Mononuclear cell (primary cell): ENCODE results near the gene LRRC74B. TPM values are rescaled to one million over a fixed set of nuclear protein-coding genes. Genes with fewer than 3 reads are reported as not detected.
A peak's percentile ranks its signal among the peaks of the same experiment; 100 is the strongest.
"Not testable (repeated sequence)": the region's sequence is repeated elsewhere in the genome, so short reads cannot be mapped to it uniquely, and the experiment has no call there.

Experiments
- H3K27me3 ChIP-seq: 2 replicates; pipeline ENCODE4 v1.6.0; 2011; ENCODE audit warnings: low read length, control low read depth; ENCODE audit not compliant: insufficient read depth
- H3K4me1 ChIP-seq: 2 replicates; pipeline ENCODE4 v1.5.1; 2011; ENCODE audit warnings: mild to moderate bottlenecking, low read length, control low read depth; ENCODE audit not compliant: insufficient read depth
- H3K4me3 ChIP-seq: 2 replicates; pipeline ENCODE4 v1.5.1; 2011; ENCODE audit warnings: mild to moderate bottlenecking, low read length, moderate library complexity
- H3K9me3 ChIP-seq: 2 replicates; pipeline ENCODE4 v1.5.1; 2011; ENCODE audit warnings: low read depth, mild to moderate bottlenecking, control low read depth, low read length
- total RNA-seq: library from RNA; depleted of rRNA; stranded (reverse); fragments of >200 nt; gene quantifications from one replicate; pipeline ENCODE4 v1.2.3, GENCODE V29; 2012

Gene LRRC74B, protein sequence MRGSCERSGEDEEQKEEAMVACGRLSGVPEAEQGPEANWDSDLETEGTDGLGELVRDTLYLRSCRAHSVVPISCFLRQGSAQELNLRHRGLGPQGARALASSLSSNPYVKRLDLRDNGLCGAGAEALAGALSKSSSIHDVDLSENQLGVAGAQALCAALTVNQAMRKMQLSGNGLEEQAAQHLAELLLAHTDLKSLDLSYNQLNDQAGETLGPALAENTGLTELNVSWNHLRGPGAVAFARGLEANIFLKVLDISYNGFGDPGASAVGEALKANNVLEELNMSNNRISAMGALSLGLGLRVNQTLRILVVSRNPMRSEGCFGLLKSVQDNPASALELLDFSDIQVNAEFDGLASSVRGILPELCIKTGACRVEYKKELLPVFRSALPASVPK
- total RNA-seq = not detected

DNA sequence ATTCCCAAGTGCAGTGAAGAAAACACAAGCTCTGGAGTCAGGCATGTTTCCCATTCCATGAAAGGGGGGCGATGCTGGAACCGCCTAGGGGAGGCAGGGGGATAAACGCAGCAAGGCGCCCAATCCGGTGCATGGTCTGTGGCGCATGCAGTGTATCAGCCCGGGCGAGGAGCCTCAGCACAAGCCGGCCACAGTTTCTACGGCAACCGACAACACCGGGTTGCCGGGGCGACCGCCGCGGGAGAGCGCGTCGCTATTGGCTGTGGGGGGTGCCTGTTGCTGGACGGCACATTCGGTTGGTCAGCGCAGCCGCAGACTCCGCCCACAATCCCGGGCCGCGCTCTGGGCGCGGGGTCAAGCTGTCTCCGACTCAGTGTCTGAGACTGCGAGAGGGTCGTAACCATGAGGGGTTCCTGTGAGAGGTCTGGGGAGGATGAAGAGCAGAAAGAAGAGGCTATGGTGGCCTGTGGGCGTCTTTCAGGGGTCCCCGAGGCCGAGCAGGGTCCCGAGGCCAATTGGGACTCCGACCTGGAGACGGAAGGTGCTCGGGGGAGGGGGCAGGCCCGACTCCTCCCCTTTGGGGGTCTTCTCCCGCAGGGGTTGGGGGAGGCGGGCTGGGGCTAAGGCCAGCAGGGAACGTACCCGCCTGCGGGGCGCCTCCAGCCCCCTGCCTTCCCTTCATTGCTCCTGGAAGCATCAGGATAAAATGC lies at the start of gene LRRC74B:
Gene LRRC74B (plus strand): TSS at position 362 of the 710 bp plus-strand sequence. CDS start 41 bp downstream, at position 403.
- Histone ChIP-seq H3K4me3 (no peak within 1 kb of the TSS), H3K27me3 (peaks cover 6% of the 10 kb centered on the region), H3K4me1 (peaks cover 16% of the 10 kb centered on the region), H3K9me3 (no peaks in the 10 kb centered on the region)

DNA sequence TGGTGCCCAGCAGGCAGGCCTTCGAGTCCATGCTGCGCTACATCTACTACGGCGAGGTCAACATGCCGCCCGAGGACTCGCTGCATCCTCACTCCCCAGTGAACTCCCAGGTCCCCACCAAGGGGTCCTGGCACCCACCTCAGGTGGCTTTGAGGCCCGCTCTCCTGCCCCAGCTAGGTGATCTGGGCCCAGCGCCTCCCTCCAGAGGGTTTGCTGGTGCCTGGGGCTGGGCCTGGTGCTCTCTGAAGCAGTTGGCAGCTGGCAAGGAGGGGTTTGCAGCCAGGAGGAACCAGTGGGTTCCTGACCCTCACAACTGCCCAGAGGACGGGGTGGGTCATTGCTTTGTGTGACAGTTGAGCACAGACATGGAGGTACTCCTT lies 49.7 kb upstream of the LRRC74B start:
- Histone ChIP-seq H3K9me3 (no peaks in the 10 kb centered on the region), H3K4me3 (no peak overlapping the region), H3K4me1 (peaks cover 16% of the 10 kb centered on the region), H3K27me3 (no peaks in the 10 kb centered on the region)

DNA sequence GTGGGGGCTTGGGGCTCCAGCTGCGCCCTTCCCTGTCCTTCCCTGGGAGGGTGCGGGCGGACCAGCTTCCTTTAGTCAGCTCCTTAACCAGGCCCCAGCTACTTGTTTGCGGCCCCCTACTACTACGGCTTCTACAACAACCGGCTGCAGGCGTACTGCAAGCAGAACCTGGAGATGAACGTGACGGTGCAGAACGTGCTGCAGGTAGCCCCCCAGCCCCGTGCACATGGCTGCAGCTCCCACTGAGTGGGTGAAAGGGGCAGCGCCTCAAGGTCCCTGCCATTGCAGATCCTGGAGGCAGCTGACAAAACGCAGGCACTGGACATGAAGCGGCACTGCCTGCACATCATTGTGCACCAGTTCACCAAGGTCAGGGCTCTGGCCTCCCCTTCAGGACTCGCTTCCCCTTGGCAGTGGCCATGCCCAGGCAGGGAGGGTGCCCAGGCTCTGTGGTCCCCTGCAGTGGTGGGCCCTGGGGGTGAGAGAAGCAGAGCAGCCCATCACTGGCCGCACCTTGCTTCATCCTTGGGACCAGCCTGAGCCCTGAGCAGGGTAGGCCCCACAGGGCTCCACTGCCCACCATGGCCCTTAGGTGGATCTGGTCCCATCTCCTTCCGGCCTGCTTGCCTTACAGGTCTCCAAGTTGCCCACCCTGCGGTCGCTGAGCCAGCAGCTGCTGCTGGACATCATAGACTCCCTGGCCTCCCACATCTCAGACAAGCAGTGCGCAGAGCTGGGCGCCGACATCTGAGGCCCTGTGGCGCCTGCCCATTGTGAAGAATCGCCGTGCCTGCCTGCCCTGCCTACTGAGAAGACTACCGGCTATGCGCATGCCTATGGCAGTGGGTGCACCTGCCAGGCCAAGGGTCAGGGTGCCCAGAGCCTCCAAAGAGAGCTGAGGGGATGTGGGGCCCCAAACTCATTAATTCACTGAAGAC lies 48.9 kb upstream of the LRRC74B start:
- Histone ChIP-seq H3K4me3 (no peak overlapping the region), H3K9me3 (no peaks in the 10 kb centered on the region), H3K4me1 (peaks cover 21% of the 10 kb centered on the region), H3K27me3 (no peaks in the 10 kb centered on the region)

DNA sequence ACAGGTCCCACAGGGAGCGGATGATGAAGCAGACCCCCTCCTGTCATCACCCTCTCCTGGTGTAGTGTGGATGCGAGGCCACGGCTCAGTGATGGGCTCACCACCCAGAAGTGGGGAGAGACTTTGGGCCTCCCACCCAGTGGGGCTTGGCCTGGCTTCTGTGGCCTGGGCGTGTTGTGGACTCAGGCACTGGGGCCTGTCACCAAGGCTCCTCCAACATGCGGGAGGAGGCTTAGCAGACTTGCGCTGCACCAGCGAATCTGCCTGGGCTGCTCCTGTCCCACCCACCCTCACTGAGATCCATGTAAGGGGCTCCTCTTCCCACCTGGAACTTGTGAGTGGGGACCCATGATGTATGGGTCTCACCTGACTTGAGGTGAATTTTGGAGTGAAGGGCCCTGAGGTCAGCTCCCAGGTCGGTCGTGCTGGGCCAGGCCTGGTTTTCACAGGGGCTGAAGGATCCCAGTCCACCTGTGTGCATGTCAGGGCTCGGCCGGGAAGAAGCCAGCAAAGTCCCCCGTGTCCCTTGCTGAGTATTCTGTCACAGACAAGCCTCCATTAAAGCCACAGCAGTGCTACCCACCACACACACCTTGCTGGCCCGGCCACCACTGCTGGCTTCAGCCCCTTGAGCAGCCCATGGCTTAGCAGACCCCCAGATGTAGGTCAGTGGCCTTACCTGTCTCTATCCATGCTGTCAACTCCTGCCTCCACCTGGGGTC lies 48.0 kb upstream of the LRRC74B start:
- Histone ChIP-seq H3K27me3 (no peaks in the 10 kb centered on the region), H3K9me3 (no peaks in the 10 kb centered on the region), H3K4me3 (no peak overlapping the region), H3K4me1 (peaks cover 27% of the 10 kb centered on the region)

DNA sequence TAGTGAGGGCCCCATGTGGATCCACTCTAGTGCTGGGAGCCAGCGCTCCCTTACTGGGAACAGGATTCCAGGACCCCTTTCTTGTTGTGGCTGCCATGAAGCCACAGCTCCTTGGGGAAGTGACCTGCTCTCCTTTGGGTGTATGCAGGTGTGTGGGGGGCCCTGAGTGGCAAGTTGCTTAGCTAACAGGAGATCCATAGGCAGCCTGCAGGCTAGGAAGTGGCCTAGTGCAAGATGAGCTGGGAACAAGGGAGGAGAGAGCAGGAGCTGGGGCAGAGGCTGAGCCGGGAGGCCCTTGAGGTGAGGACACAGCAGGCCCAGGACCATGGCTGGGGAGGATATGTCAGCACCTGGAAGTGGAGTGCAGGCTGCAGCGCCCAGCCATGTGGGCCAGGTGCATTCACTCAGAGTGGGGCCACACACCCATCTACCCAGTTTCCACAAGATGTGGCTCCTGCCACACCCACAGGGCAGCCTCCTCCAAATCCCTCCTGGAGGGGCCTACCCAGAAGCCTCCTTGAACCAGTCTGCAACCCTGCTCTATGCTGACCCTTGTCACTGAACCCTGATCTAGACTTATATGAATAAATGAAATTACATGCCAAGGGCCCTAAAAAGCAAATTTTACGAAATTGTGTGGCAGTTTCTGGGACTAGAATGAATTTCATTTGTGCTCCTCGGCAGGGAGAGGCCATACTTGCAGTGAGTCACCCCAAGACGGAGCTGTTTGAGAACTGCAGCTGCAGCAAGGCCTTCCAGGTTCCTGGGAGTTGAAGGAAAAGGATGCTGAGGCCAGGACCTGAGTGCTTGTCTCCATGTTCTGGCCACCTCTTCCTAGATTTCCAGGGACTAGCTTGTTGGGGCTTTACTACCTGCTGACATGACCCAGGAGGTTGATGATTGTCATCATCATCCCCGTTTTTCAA lies 47.1 kb upstream of the LRRC74B start:
- H3K4me3 ChIP-seq = no peak overlapping the region
- H3K9me3 ChIP-seq = no peaks in the 10 kb centered on the region
- peaks cover 35% of the 10 kb centered on the region for H3K4me1 ChIP-seq
- no peaks in the 10 kb centered on the region for H3K27me3 ChIP-seq

DNA sequence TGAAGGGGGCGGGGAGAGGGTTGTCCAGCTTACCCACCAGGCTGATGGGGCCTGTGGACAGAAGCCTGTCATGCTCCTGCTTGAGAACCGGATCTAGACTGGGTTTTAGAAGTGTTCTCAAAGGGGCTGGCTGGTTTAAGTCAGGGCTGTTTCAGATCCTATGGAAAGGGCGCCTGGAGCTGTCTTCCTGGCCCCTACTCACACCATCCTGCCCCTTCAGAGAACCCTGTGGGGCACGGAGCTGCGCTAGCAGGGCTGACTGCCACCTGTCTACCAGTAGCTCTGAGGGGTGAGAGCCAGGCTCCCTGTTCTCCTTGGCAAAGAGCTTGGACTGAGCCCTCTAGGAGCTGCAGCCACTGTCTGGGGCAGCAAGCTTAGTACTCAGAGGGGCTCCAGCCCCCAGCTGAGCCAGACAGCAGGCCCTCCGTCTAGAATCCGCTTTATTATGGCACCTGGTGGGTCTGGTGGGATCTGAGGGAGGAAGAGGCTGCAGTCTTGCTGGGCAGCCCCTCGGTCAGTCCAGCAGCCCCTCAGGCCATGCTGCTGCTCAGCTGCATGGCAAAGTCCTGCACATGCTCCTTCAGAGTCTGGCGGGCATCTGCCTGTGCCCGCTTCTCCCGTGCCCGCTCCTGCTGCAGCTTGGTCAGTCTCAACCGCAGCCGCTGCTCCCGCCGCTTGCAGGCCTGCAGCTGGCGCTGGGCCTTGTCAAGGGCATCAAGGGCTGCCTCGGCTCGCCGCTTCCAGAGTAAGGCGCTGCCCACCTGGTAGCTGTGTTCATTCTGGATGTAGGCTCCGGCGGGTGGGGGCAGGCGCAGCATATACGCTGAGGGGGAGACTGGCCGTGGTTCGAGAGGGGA lies 46.2 kb upstream of the LRRC74B start:
- Histone ChIP-seq H3K4me1 (peaks cover 38% of the 10 kb centered on the region), H3K9me3 (no peaks in the 10 kb centered on the region), H3K27me3 (no peaks in the 10 kb centered on the region), H3K4me3 (no peak overlapping the region)

DNA sequence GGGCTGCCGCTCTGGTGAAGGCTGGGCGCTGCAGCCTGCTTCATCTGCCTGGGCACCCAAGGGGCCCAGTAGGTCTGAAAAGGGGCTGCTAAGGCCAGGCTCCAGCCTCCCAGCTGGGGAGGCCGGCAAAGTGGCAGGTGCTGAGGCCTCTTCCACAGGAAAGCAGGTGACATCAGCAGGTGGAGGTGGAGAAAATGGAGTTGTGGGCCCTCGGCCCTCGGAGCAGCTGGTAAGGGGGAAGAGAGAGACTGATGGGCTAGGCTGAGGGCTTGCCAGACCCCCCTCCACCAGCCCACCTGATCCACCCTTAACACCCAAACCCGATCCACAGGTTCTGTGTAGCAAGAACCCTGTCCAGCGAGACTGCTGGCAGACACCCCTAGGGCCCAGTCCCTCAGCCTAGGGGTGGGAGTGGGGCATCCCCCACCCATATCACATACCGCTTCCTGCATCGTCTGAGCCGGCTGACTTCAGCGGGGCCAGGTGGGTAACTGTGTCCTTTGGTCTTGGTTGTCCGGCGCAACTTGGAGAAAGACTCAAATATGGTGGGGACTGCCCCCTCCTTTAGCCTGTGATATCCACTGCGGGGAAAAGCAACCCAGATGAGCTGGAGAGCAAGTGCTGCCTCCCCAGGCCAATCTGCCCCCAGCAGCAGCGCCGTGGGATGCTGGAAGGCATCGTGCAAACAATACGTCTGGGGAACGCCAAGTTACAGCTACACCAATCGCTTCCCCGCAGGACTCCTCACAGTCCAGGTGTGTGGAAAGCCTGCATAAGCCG lies 45.3 kb upstream of the LRRC74B start:
- no peaks in the 10 kb centered on the region for H3K27me3 ChIP-seq
- H3K4me1 ChIP-seq = peaks cover 38% of the 10 kb centered on the region

DNA sequence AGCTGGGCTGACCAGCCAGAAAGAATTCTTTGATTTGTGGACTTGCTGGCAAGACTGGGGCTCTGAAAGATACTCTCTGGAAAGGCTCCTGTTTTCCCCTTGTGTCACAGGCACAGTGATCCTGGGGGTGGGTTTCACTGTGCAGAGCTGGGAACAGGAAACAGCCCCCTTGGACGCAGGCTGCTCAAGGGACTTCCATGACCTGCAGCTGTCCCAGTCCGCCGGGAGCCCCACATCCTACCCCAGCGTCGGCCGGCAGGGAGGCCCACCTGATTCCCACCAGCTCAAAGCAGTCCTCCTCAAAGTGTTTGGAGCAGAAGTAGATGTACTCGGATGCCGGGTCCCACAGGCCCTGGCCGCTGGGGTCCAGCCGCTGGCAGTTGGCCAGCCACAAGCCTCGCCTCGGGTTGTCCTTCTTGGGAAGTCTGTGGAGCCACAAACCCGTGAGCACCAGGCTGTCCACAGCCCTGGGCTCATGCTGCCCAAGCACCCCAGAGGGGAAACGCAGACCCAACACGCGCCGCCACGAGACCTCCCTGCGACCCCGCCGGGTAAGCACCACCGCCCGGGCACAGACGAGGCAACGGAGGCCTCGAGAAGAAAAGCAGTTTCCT lies 44.7 kb upstream of the LRRC74B start:
- Histone ChIP-seq H3K9me3 (no peaks in the 10 kb centered on the region), H3K27me3 (no peaks in the 10 kb centered on the region), H3K4me3 (peak overlapping the region; percentile 88), H3K4me1 (peaks cover 38% of the 10 kb centered on the region)

More for the DNA sequence above, 45.3 kb upstream of the LRRC74B start:
- Histone ChIP-seq H3K9me3 (no peaks in the 10 kb centered on the region), H3K4me3 (peak overlapping the region; percentile 88)

DNA sequence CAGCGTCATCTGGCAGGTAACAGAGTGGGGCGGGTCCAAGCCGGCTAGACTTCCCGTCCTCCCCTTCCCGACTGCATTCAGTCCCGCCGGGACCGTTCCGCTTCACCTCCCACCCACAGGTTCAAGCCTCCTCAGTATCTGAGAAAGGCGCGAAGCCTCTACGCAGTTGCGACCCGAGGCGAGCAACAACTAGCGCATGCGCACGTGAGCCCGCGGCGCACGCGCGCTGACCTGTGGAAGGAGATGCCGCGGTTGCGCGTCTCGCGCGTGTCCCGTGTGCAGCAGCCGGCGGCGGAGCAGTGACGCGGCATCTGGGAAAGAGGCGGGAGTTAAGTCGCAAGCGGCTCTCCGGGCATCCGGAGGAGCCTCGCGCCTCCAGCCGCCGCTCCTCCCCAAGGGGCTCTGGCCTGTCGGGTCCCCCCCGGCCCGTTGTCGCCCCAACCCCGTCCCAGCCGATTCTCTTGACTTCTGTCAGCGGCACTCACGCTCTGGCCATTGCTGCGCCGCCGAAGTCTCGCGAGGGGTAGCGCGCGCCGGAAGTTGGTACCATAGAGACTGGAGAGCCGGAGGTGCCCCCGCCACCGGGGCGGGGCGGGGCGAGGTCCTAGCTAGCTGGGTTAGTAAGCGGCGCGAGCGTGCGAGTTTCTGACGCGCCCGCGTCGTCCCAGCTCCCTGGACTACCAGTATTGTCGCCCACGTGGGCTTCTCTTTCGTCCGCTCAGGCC lies 44.0 kb upstream of the LRRC74B start, which contains the start of gene THAP7:
Gene THAP7 (minus strand): TSS at position 518 of the 725 bp plus-strand sequence. CDS start 207 bp downstream, at position 311.
- no peaks in the 10 kb centered on the region for H3K27me3 ChIP-seq
- H3K4me3 ChIP-seq = peak within 1 kb of the TSS; percentile 88
- H3K4me1 ChIP-seq = peaks cover 38% of the 10 kb centered on the region
- no peaks in the 10 kb centered on the region for H3K9me3 ChIP-seq

DNA sequence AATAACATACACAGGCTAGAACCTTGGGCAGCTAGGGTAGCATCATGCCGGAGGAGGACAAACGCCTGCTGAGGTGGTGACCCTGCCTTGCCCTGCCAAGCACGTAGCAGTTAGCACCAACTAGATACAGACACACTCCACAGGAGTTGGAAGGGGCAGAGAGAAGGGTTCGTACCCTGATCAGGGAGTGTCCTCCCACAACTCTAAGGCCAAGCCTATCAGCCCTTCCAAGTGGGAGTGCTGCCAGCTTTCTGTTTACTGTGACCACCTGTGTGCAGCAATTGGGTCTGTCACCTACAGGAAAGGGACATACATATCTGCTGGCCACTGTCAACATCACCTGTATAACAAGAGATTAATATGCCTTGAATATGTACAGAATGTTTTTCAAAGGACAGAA lies 42.0 kb upstream of the LRRC74B start:
- Histone ChIP-seq H3K9me3 (no peaks in the 10 kb centered on the region), H3K27me3 (no peaks in the 10 kb centered on the region), H3K4me3 (no peak overlapping the region), H3K4me1 (peaks cover 38% of the 10 kb centered on the region)

DNA sequence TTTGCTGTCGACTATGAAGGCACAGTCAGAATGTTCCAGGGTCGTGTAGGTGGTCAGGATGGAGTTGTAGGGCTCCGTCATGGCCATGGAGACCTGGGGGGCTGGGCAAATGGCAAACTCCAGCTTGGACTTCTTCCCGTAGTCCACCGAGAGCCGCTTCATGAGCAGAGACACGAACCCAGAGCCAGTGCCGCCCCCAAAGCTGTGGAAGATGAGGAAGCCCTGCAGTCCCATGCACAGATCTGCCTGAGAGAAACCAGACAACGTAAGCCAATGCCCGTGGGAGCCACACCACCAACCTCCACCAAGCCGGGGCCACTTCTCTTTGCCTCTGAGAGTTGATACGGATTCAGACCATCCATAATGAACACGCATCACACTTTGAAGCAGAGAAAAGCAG lies 36.5 kb upstream of the LRRC74B start:
- not testable (repeated sequence) for H3K9me3 ChIP-seq, H3K4me1 ChIP-seq, H3K4me3 ChIP-seq, H3K27me3 ChIP-seq
